ENCODE results near the gene PUSL1.

PUSL1 gene

DNA sequence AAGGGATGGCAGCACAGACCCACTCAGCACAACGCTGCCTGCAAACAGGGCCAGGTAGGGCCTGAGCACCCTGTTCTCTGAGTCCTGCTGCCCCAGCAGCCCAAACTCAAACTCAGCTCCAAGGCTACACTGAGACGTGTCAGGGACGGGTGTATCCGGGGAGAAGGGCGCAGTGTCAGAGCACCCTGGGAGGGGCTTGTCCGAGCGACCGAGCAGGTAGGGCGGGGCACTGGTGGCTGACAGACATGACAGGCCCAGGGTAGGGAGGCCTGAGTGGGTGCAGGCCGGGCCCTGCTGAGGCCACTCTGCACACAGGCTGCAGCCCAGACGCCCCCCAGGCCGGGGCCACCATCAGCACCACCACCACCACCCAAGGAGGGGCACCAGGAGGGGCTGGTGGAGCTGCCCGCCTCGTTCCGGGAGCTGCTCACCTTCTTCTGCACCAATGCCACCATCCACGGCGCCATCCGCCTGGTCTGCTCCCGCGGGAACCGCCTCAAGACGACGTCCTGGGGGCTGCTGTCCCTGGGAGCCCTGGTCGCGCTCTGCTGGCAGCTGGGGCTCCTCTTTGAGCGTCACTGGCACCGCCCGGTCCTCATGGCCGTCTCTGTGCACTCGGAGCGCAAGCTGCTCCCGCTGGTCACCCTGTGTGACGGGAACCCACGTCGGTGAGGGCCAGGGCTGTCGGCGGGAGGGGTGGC lies 22.6 kb upstream of the PUSL1 start:
- Mint-ChIP-seq H3K27me3 (ENCODE audit: low read depth, poor library complexity) (peaks cover 3% of the 10 kb centered on the region), H3K4me3 (no peak overlapping the region), H3K9me3 (no peaks in the 10 kb centered on the region), H3K4me1 (peaks cover 14% of the 10 kb centered on the region), H3K27ac (no peak overlapping the region), H3K36me3 (ENCODE audit: low read depth) (no peaks in the 10 kb centered on the region)
- TF ChIP-seq, protein P1, sequence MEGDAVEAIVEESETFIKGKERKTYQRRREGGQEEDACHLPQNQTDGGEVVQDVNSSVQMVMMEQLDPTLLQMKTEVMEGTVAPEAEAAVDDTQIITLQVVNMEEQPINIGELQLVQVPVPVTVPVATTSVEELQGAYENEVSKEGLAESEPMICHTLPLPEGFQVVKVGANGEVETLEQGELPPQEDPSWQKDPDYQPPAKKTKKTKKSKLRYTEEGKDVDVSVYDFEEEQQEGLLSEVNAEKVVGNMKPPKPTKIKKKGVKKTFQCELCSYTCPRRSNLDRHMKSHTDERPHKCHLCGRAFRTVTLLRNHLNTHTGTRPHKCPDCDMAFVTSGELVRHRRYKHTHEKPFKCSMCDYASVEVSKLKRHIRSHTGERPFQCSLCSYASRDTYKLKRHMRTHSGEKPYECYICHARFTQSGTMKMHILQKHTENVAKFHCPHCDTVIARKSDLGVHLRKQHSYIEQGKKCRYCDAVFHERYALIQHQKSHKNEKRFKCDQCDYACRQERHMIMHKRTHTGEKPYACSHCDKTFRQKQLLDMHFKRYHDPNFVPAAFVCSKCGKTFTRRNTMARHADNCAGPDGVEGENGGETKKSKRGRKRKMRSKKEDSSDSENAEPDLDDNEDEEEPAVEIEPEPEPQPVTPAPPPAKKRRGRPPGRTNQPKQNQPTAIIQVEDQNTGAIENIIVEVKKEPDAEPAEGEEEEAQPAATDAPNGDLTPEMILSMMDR (IDR thresholded peaks at IDR 0.05): no peak
- DNase-seq: no peak

DNA sequence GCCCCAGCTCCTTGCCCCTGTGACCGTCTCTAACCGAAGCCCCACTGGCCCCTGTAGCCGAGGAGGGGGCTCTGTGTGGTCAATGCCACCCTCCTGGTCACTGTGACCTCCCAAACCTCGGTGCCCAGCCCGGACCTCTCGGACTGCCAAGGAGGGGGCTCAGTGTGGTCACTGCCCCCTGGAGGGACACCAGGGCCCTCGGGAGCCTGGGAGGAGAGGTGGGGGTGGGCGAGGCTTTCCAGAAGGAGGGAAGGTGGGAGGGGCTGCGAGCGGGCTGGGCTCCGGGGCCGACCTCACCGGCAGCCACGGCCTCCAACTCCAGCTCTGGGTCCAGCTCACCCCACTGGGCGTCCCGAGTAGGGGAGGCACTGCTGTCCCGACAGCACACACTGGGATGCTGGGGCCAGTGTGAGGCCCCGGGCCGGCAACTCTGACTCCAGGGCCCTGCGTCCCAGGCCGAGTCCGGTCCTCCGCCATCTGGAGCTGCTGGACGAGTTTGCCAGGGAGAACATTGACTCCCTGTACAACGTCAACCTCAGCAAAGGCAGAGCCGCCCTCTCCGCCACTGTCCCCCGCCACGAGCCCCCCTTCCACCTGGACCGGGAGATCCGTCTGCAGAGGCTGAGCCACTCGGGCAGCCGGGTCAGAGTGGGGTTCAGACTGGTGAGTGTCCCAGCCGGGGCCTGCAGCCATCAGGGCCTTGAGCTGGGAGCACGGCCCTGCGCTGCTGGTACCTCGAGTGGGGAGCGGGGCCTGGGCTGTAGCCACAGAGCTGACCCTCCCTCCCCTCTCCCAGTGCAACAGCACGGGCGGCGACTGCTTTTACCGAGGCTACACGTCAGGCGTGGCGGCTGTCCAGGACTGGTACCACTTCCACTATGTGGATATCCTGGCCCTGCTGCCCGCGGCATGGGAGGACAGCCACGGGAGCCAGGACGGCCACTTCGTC lies 21.8 kb upstream of the PUSL1 start:
- Mint-ChIP-seq H3K36me3 (ENCODE audit: low read depth) (no peaks in the 10 kb centered on the region), H3K27me3 (ENCODE audit: low read depth, poor library complexity) (peaks cover 3% of the 10 kb centered on the region), H3K4me1 (peaks cover 14% of the 10 kb centered on the region), H3K4me3 (no peak overlapping the region), H3K9me3 (no peaks in the 10 kb centered on the region), H3K27ac (no peak overlapping the region)
- TF ChIP-seq, protein P1 (IDR thresholded peaks at IDR 0.05): no peak
- no peak for DNase-seq

DNA sequence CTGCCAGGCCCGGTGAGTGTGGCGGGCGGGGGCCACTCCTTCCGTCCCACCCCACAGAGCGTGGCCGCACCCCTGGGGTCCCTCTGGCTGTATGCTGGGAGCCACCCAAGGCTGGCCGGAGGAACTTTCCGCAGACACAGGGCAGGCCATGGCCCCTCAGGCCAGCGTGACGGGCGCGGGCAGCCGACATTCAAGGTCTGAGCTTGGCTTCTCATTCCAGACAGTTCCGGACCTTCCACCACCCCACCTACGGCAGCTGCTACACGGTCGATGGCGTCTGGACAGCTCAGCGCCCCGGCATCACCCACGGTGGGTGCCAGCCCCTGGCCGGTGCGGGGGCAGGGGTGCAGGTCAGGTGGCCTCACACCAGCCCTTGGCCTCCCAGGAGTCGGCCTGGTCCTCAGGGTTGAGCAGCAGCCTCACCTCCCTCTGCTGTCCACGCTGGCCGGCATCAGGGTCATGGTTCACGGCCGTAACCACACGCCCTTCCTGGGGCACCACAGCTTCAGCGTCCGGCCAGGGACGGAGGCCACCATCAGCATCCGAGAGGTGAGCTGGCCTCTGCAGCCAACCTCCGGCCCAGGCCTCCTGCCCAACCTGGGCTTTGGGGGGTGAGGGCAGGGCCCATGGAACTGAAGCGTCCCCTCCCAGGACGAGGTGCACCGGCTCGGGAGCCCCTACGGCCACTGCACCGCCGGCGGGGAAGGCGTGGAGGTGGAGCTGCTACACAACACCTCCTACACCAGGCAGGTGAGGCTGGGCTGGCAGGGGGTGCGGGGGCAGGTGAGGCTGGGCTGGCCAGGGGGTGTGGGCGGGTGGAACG lies 20.9 kb upstream of the PUSL1 start:
- H3K4me1 Mint-ChIP-seq: peaks cover 17% of the 10 kb centered on the region
- H3K27ac Mint-ChIP-seq: no peak overlapping the region
- no peak overlapping the region for H3K4me3 Mint-ChIP-seq
- TF ChIP-seq, protein P1 (IDR thresholded peaks at IDR 0.05): no peak
- H3K27me3 Mint-ChIP-seq (ENCODE audit: low read depth, poor library complexity): peaks cover 3% of the 10 kb centered on the region
- no peaks in the 10 kb centered on the region for H3K36me3 Mint-ChIP-seq (ENCODE audit: low read depth)
- no peak for DNase-seq
- H3K9me3 Mint-ChIP-seq: no peaks in the 10 kb centered on the region

DNA sequence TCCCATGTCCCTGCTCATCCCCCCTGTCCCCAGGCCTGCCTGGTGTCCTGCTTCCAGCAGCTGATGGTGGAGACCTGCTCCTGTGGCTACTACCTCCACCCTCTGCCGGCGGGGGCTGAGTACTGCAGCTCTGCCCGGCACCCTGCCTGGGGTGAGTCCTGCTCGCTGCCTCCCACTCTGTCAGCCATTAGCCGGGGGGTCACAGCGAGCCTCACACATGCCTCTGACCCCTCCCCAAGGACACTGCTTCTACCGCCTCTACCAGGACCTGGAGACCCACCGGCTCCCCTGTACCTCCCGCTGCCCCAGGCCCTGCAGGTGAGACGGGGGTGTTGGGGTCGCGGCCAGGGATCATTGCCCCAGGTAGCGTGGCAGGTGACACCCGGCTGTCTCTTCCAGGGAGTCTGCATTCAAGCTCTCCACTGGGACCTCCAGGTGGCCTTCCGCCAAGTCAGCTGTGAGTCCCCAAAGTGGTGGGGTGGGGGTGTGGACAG lies 18.1 kb upstream of the PUSL1 start:
- H3K36me3 Mint-ChIP-seq (ENCODE audit: low read depth): no peaks in the 10 kb centered on the region
- no peak overlapping the region for H3K27ac Mint-ChIP-seq
- H3K4me1 Mint-ChIP-seq: peaks cover 5% of the 10 kb centered on the region
- peaks cover 3% of the 10 kb centered on the region for H3K27me3 Mint-ChIP-seq (ENCODE audit: low read depth, poor library complexity)
- peak; percentile 85 for DNase-seq
- no peaks in the 10 kb centered on the region for H3K9me3 Mint-ChIP-seq
- H3K4me3 Mint-ChIP-seq: no peak overlapping the region
- TF ChIP-seq, protein P1 (IDR thresholded peaks at IDR 0.05): peak; percentile 62

DNA sequence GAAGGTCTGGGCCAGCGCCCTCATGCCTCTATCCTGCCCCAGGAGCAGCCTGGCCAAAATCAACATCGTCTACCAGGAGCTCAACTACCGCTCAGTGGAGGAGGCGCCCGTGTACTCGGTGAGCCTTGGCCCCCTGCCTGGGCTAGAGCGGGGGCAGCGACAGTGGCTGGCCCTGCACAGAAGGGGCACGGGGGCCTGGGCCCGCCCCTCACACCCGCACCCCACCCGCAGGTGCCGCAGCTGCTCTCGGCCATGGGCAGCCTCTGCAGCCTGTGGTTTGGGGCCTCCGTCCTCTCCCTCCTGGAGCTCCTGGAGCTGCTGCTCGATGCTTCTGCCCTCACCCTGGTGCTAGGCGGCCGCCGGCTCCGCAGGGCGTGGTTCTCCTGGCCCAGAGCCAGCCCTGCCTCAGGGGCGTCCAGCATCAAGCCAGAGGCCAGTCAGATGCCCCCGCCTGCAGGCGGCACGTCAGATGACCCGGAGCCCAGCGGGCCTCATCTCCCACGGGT lies 17.3 kb upstream of the PUSL1 start:
- TF ChIP-seq, protein P1 (IDR thresholded peaks at IDR 0.05): no peak
- peaks cover 3% of the 10 kb centered on the region for H3K27me3 Mint-ChIP-seq (ENCODE audit: low read depth, poor library complexity)
- H3K9me3 Mint-ChIP-seq: no peaks in the 10 kb centered on the region
- H3K4me1 Mint-ChIP-seq: peaks cover 5% of the 10 kb centered on the region
- no peak overlapping the region for H3K27ac Mint-ChIP-seq
- H3K36me3 Mint-ChIP-seq (ENCODE audit: low read depth): no peaks in the 10 kb centered on the region
- no peak for DNase-seq
- no peak overlapping the region for H3K4me3 Mint-ChIP-seq
